ENCODE data around the gene CRYBB3.
A peak's percentile ranks its signal among the peaks of the same experiment; 100 is the strongest.
"Not testable (repeated sequence)": the region's sequence is repeated elsewhere in the genome, so short reads cannot be mapped to it uniquely, and the experiment has no call there.

The CRYBB3 gene

DNA sequence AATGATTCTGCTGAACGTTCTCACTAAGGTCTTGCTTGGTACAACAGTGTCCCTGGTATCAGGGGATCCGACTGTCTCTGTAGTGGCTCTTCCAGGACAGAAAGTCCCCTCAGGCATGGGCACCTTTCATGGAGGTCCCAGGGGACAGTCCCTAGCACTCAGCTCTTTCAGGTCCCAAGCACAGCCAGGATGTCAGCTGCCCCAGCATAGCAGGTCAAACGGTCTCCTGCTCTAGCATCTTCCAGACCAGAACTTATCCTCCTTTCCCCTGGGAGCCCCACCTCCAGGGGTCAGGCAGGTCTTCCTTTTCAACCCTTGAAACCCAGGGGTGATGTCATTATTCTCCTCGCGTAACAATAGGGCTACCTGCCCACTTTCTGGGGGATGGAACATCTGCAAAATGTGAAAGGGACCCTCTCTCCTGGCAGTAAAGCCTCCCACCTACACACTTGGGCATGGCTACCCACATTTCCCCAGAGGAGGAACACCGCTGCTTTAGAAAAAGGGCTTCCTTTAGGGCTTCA, 24.7 kb upstream of the CRYBB3 start:
- no peak for DNase-seq (ENCODE audit: low read depth in 2 of 2)

GRCh38 chr22:25176175-25176574, 23.5 kb upstream of the CRYBB3 start:
- no peak for DNase-seq (ENCODE audit: low read depth in 2 of 2)

DNA sequence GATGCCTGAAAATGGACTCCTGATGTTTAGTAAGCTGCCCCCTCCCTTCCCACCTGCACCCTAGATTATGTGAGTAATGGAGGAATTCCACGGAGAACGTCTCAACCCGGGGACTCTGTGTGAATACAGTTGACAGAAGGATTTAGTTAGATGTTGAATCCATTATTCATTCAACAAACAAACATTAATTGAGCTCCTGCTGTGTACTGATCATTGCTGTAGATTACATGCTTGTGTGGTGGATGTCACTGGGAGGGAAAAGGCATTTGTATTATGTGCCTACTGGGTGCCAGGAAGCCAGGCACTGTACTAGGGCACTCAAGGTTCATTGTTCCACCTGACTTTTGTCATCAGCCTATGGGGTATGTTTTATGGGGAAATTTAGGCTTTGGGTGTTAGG, 22.9 kb upstream of the CRYBB3 start:
- no peak for DNase-seq (ENCODE audit: low read depth in 2 of 2)

DNA sequence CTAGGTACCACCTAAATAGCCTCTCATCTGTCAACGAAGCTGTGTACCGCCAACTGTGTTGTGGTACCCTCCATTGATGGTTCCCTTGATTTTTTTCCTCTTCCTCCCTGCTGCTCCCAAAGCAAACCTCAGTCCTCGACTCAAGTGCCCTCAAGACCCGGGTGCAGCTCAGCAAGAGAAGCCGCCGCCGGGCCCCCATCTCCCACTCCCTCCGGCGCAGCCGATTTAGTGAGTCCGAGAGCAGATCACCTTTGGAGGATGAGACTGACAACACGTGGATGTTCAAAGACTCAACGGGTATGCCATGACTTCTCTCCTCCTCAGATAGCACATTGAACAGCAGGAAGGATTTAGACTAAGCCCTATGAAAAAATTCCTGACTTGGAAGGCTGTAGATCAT, 22.4 kb upstream of the CRYBB3 start:
- DNase-seq (ENCODE audit: low read depth in 2 of 2), result no peak

DNA sequence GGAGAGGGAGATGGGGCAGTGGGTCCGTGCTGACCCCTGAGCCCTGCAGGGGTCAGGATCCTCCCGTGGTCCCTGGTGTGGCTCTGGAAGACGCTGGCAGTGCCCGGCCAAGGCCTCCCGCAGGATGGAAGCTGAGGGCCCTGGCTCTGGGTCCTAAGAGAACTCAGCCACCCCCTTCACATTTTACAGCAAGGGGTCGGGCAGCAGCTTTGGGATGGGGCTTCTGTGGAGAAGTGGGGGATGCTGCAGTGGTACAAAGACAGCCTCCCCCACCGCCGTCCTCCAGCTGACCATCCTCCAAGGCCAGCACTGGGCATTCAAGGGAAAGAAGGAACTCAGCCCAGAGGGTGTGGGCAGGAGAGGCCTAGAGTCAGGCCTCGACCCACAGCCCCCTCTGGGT, 21.8 kb upstream of the CRYBB3 start:
- DNase-seq (ENCODE audit: low read depth in 2 of 2), result no peak

- peak in 1 of 2 donors; percentile 2 for DNase-seq (ENCODE audit: low read depth in 2 of 2)
Observed at GRCh38 chr22:25178348-25178747, 21.3 kb upstream of the CRYBB3 start.

GRCh38 chr22:25178869-25179631, 20.6 kb upstream of the CRYBB3 start:
- DNase-seq (ENCODE audit: low read depth in 2 of 2), result not testable (repeated sequence)

GRCh38 chr22:25182131-25183110, 17.2 kb upstream of the CRYBB3 start:
- DNase-seq (ENCODE audit: low read depth in 2 of 2), result no peak

DNA sequence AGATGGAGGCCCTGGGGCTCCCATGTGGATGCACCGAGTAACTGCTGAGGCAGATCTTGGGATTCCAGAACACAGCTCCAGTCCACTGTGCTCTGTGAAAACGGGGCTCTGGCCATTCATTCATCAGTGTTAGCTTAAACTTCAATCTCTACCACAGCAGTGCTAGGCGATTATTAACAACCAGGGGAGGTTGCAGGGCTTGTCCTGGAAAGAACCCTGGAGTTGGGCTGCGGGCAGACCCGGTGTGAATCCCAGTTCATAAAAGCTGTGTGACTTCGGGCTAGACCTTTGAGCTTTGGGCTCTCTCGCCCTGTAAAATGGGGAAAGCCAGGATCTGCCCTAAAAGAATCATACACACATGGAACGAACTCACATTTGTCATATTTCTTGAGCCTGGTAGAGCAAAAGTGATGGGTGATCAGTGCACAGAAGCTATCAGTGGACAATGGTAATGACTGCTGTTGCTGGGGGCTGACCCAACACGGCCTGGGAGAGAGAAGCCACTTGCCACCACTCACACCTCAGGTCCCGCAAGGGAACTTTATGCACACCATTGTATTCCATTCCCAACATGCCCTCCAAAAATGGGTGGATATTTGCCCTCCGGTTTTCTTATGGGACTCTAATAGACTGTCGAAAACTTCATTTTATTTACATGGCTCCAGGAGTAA, 15.6 kb upstream of the CRYBB3 start:
- no peak for DNase-seq (ENCODE audit: low read depth in 2 of 2)

GRCh38 chr22:25186140-25186539, 13.5 kb upstream of the CRYBB3 start:
- DNase-seq (ENCODE audit: low read depth in 2 of 2), result no peak

DNA sequence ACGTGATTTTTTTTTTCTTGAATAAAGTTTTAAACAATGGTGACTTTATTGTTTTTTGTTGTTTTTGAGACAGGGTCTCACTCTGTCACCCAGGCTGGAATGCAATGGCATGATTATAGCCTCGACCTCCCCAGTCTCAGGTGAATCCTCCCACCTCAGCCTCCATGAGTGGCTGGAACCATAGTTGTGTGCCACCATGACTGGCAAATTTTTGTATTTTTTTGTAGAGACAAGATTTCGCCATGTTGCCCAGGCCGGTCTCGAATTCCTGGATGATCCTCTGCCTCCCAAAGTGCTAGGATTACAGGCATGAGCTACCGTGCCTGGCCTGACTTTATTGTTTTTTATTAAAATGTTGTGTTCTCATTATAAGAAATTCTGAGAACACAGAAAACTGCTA, 12.2 kb upstream of the CRYBB3 start:
- DNase-seq (ENCODE audit: low read depth in 2 of 2), result no peak

GRCh38 chr22:25192406-25192805, 7.3 kb upstream of the CRYBB3 start:
- no peak for DNase-seq (ENCODE audit: low read depth in 2 of 2)

- no peak for DNase-seq (ENCODE audit: low read depth in 2 of 2)
Observed at GRCh38 chr22:25193130-25193529, 6.5 kb upstream of the CRYBB3 start.

DNA sequence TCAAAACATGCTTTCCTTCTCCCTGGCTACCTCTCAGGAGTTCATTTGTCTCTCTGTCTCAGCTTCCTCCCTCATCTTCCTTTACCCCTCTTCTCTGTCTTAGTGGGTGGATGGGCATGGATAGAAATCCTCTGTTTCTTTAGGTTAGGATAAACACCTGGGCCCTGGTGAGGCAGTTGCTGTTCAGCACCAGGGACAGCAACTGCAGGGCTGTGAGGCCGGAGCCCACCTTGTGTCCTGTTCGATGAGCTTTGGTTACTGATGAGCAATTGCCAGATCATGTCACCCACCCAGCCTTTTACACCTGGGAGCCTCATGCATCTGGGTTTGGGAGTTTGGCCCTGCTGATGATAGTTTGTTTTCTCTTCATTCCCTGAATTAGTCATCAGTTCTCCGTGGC, 6.1 kb upstream of the CRYBB3 start:
- DNase-seq (ENCODE audit: low read depth in 2 of 2), result no peak

DNA sequence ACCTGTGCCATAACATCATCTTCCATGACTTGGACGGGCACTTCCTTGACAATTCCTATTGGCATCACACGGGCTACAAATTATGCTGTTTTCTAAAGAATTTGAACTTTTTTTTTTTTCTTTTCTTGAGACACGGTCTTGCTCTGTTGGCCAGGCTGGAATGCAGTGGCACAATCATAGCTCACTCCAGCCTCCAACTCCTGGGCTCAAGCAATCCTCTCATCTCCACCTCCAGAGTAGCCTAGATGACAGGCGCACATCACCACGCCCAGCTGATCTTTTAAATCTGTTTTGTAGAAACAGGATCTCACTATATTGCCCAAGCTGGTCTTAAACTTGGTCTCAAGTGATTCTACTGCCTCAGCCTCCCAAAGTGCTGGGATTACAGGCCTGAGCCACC, 3.3 kb upstream of the CRYBB3 start:
- no peak for DNase-seq (ENCODE audit: low read depth in 2 of 2)

DNA sequence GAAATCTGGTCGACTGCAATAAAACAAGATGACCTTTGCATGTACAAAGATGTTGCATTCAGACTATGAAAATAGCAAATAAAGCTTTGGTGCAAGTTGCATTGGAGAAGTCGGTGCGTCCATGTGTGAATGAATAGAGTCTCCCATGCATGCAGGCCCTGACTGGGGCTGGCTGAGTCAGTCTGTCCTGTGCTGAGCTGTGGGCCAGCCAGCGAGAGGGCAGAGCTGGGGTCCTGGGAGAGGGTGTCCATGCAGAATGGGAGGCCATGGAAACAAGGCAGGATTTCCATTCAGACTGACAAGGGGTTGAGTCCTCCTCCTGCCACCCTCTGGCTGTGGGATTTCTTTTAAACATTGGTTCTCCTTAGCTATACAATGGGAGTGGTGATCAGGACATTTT, 2.3 kb upstream of the CRYBB3 start:
- DNase-seq (ENCODE audit: low read depth in 2 of 2), result no peak

- no peak for DNase-seq (ENCODE audit: low read depth in 2 of 2)
Observed at GRCh38 chr22:25200967-25201366, 1.3 kb downstream of the CRYBB3 start.

DNA sequence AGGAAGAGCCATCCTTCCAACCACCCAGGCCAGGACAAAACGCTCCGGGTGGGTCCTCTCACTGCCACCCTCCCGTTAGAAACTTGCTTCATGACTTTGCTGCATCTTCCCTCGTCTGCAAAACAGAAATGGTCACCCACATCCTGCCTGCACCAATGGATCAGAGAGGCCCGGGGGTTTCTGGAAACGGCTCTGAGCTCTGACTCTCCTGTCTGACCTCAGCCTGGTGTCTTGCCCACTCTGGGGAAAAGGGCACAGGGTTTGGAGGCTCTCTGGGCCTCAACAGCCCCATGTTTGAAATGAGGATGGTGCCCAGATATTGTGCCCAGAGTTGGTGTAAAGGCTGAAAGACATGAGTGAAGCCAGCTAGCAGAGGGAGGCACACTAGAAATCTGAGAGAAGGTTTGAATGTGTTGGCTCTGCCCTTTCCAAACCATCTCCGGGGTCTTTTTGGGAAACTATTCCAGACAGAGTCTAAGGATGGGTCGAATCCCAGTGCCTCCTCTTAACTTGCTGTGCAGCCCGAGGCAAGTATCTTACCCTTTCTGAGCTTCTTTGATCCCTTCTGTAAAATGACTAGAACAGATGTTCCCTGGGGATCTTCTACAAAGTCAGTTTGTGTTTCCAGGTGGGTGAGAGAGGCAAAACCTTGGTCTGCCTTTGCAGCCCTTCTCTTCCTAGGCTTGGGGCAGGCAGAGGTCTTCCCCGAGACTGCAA, 2.1 kb downstream of the CRYBB3 start:
- DNase-seq (ENCODE audit: low read depth in 2 of 2), result no peak

GRCh38 chr22:25202290-25202921, 2.7 kb downstream of the CRYBB3 start:
- peak in 1 of 2 donors; percentile 14 for DNase-seq (ENCODE audit: low read depth in 2 of 2)

DNA sequence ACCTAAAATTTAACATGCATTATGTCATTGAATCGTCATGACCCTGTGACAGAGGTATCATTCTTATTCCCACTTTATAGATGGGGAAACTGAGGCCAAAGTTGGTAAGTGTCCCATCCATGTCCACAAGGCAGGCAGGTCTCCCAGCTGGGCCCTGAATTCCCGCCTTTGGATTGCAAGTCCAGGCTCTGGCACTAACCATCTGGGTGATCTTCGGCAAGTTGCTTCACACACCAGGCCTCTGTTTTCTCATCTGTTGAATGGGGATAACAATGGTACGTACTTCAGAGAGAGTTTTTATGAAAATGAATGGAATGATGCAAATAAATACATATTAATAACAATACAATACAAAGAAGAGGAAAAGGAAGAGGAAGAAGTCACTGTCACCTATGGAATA, 3.4 kb downstream of the CRYBB3 start:
- no peak for DNase-seq (ENCODE audit: low read depth in 2 of 2)

- not testable (repeated sequence) for DNase-seq (ENCODE audit: low read depth in 2 of 2)
Observed at GRCh38 chr22:25204547-25204946, 4.9 kb downstream of the CRYBB3 start.

All from stimulated activated CD8-positive, alpha-beta memory T cell treated with anti-CD3 and anti-CD28 coated beads, Interleukin-7, amount 100 ng/mL, for 4 hours (primary cell).